Measurements from ENCODE around the gene PLCL2. TPM values are rescaled to one million over a fixed set of nuclear protein-coding genes. Genes with fewer than 3 reads are reported as not detected.

Gene PLCL2
- polyA plus RNA-seq, 3 donors from 2014 or later, result 56.8 to 85.5 (median 78.9) TPM

DNA sequence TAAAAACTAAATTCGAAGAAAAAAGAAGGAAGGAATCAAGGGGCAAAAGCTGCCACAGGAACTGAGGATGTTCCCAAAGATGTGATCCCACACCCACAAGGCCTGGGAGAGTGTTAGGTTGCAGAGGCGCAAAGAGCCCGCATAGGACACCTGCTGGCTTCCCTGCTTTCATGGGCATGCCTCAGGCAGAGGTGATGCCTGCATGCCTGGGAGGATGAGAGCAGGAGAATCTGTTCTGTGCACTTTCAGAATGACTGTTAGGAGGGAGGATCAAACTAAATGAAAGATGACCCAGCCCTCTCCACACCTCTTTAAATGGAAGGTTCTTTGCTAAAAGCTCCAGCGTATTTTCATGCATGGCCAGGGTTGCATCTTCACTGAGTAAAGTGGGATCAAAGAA is 162.4 kb downstream of the PLCL2 start:
- H3K4me1 Mint-ChIP-seq, result peaks cover 29 to 50% of the 10 kb centered on the region in 2 donors
- no peak overlapping the region for H3K4me3 Mint-ChIP-seq
- peaks cover 56 to 62% (median 57%) of the 10 kb centered on the region in 3 donors for H3K36me3 Mint-ChIP-seq
- peak overlapping the region in 3 of 6 donors; percentile 12 to 67 (median 21) for H3K27ac Mint-ChIP-seq
- no peak for DNase-seq
- H3K9me3 Mint-ChIP-seq, result no peaks in the 10 kb centered on the region
- peaks cover 0 to 2% (median 0%) of the 10 kb centered on the region in 3 donors for H3K27me3 Mint-ChIP-seq (ENCODE audit: low read depth in 3 of 3)

DNA sequence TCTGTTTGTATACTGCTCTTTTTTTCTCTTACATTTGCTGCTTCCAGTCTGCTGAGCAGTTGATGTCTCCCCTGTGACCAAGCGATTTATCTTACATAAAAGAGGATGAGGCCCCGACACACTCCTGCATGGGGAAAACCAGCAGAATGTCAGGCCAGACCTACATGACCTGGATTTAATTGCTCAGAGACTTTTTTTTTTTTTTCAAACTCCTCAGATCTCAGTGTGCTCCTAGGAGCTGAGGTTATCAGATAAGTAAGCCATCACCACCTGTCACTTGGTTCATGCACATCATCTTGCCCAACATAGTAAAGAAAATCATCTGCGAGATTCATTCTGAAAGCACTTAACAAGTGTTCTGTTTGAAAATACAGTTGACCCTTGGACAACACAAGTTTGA is 163.1 kb downstream of the PLCL2 start:
- H3K9me3 Mint-ChIP-seq, result peaks cover 0 to under 1% (median 0%) of the 10 kb centered on the region in 6 donors
- peak overlapping the region in 3 of 6 donors; percentile 41 to 68 (median 67) for H3K27ac Mint-ChIP-seq
- peaks cover 0 to 2% (median 0%) of the 10 kb centered on the region in 3 donors for H3K27me3 Mint-ChIP-seq (ENCODE audit: low read depth in 3 of 3)
- H3K4me3 Mint-ChIP-seq, result no peak overlapping the region
- DNase-seq, result no peak
- peaks cover 58 to 59% (median 58%) of the 10 kb centered on the region in 3 donors for H3K36me3 Mint-ChIP-seq
- peaks cover 24 to 45% of the 10 kb centered on the region in 2 donors for H3K4me1 Mint-ChIP-seq

DNA sequence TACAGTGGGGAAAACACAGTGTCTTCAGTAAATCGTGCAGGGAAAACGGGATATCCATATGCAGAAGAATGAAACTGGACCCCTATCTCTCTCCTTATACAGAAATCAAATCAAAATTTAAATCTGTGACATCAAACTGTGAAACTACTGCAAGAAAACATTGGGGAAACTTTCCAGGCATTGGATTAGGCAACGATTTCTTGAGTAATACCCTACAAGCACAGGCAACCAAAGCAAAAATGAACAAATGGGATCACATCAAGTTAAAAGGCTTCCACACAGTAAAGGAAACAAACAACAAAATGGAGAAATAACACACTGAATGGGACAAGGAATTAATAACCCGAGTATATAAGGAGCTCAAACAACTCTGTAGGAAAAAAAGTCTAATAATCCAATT is 165.3 kb downstream of the PLCL2 start:
- H3K4me3 Mint-ChIP-seq, result no peak overlapping the region
- H3K9me3 Mint-ChIP-seq, result peaks cover 0 to 20% (median 8%) of the 10 kb centered on the region in 6 donors
- H3K4me1 Mint-ChIP-seq, result peaks cover 29 to 50% of the 10 kb centered on the region in 2 donors
- H3K36me3 Mint-ChIP-seq, result peaks cover 60 to 69% (median 67%) of the 10 kb centered on the region in 3 donors
- peaks cover 0 to 4% (median 0%) of the 10 kb centered on the region in 3 donors for H3K27me3 Mint-ChIP-seq (ENCODE audit: low read depth in 3 of 3)
- H3K27ac Mint-ChIP-seq, result peak overlapping the region in 1 of 6 donors; percentile 34
- DNase-seq, result no peak

DNA sequence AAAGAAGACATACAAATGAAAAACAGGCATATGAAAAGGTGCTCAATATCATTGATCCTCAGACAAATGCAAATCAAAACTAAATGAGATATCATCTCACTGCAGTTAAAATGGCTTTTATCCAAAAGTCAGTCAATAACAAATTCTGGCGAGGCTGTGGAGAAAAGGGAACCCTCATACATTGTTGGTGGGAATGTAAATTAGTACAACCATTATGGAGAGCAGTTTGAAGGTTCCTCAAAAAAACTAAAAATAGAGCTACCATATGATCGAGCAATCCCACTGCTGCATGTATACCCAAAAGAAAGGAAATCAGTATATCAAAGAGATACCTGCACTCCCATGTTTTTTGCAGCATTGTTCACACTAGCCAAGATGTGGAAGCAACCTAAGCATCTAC is 165.8 kb downstream of the PLCL2 start:
- Mint-ChIP-seq H3K9me3 (peaks cover 0 to 20% (median 8%) of the 10 kb centered on the region in 6 donors), H3K27me3 (ENCODE audit: low read depth in 3 of 3) (peaks cover 0 to 4% (median 0%) of the 10 kb centered on the region in 3 donors), H3K4me1 (peaks cover 34 to 50% of the 10 kb centered on the region in 2 donors), H3K36me3 (peaks cover 55 to 65% (median 63%) of the 10 kb centered on the region in 3 donors), H3K4me3 (no peak overlapping the region), H3K27ac (no peak overlapping the region)
- DNase-seq, result no peak

DNA sequence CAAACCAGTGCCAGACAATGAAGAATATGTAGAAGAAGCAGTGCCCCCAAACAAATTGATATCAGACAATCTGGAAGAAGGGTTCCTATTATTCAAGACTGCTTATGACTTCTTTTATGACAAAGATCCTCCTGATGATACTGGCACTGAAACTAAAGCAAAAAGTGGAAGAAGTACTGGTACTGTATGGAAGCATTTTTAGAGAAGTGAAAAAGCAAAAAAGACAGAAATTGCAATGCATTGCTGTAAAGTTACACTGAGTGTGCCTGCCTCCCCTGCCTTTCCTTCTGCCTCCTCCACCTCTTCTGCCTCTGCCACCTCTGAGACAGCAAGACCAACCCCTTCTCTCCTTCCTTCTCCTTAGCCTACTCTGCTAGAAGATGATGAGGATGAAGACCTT is 167.6 kb downstream of the PLCL2 start:
- no peak overlapping the region for H3K4me3 Mint-ChIP-seq
- H3K9me3 Mint-ChIP-seq, result peaks cover 0 to 20% (median 8%) of the 10 kb centered on the region in 6 donors
- DNase-seq, result no peak
- H3K27me3 Mint-ChIP-seq (ENCODE audit: low read depth in 3 of 3), result peaks cover 0 to 4% (median 0%) of the 10 kb centered on the region in 3 donors
- peaks cover 44 to 54% (median 52%) of the 10 kb centered on the region in 3 donors for H3K36me3 Mint-ChIP-seq
- peak overlapping the region in 5 of 6 donors; percentile 0 to 45 (median 10) for H3K27ac Mint-ChIP-seq
- H3K4me1 Mint-ChIP-seq, result peaks cover 41 to 57% of the 10 kb centered on the region in 2 donors

DNA sequence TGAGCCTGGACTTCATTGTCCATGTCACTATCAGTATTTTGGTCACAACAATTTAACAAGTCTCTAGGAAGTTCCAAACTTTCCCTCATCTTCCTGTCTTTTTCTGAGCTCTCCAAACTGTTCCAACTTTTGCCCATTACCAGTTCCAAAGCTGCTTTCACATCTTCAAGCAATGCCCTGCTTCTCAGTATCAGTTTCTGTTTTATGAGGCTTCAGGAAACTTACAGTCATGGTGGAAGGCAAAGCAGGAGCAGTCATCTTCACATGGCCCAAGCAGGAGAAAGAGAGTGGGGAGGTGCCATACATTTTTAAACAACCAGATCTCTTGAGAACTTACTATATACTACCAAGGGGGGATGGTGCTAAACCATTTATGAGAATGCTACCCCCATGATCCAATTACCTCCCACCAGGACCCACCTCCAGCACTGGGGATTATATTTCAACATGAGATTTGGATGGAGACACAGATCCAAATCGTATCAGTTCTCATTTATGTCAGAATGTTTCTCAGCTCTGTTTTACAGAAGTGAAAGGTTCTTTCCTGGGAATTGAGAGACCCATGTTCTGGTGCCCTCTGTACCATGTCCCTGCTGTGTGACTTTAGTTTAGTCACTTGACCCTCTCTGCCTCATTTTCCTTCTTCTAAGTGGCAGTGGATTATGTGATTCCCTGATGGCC is 169.7 kb downstream of the PLCL2 start:
- Mint-ChIP-seq H3K27ac (peak overlapping the region; percentile 54 to 90 (median 82)), H3K9me3 (peaks cover 0 to 20% (median 8%) of the 10 kb centered on the region in 6 donors), H3K27me3 (ENCODE audit: low read depth in 3 of 3) (peaks cover 0 to 2% (median 1%) of the 10 kb centered on the region in 3 donors), H3K4me1 (peaks cover 46 to 67% of the 10 kb centered on the region in 2 donors), H3K4me3 (peak overlapping the region; percentile 60 to 77 (median 68)), H3K36me3 (peaks cover 41 to 52% (median 48%) of the 10 kb centered on the region in 3 donors)
- no peak for DNase-seq

DNA sequence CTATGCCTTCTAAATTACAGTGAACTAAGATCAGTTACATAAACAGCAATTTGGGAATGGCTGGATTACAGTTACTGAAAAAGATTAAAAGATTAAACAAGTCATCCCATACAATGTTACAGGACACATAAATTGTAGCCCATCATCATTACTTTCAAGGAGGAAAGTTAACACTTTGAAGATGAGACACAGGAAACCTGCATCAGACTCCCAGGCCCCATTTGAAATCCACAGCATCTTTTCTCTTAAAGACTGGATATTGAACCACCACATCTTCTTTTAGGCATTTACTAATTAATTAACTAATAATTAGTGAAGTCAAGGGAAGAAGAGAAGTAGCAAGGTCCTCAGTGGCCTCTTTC is 170.2 kb downstream of the PLCL2 start:
- Mint-ChIP-seq H3K36me3 (peaks cover 41 to 47% (median 47%) of the 10 kb centered on the region in 3 donors), H3K4me1 (peaks cover 48 to 72% of the 10 kb centered on the region in 2 donors), H3K4me3 (peak overlapping the region; percentile 60 to 77 (median 68)), H3K27me3 (ENCODE audit: low read depth in 3 of 3) (peaks cover 0 to 2% (median 1%) of the 10 kb centered on the region in 3 donors), H3K27ac (peak overlapping the region; percentile 54 to 90 (median 82)), H3K9me3 (peaks cover 0 to 20% (median 8%) of the 10 kb centered on the region in 6 donors)
- DNase-seq, result no peak

DNA sequence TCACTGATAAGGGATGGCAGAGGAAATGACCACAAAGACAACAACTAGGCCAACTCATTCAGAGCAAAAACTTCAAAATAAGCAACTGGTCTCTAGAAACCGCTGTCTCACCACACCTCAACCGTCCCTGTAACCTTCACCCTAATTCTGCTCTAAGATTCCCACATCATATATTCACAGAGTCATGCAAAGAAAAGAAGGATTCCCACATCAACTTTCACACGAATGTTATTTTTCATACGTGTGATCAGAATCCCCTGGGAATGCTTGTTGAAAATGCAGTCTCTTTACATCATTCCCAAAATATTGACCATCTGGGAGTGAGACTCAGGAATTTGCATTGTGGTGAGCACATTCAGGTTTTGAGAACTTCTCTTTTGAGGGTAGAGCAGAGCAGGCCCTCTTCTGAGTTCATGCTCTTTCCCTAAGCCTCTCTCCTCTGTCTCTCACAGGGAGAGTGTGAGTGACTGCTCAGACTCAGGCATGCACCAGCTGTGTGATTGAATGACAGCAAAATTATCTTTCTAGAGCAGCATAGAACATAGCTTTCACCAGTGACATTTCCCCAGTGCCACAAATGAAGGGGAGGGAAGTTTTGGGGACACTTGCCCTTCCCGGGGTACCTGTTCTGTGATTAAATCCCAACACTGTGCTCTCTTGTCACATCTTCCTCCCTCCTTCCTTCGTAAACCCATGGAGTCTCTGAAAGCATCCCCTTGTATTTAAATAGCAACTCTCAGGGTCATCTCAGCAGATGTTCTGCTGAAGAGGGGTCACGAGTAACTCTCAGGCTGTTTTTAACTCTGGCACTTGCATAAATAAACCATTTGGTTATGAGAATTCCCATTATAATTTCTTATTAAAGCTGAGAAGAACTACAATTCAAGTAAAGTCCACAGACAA is 170.9 kb downstream of the PLCL2 start:
- H3K27ac Mint-ChIP-seq, result peak overlapping the region; percentile 54 to 90 (median 82)
- peaks cover 0 to 2% (median 1%) of the 10 kb centered on the region in 3 donors for H3K27me3 Mint-ChIP-seq (ENCODE audit: low read depth in 3 of 3)
- peaks cover 0 to 20% (median 8%) of the 10 kb centered on the region in 6 donors for H3K9me3 Mint-ChIP-seq
- peak overlapping the region; percentile 60 to 77 (median 71) for H3K4me3 Mint-ChIP-seq
- H3K4me1 Mint-ChIP-seq, result peaks cover 46 to 74% of the 10 kb centered on the region in 2 donors
- H3K36me3 Mint-ChIP-seq, result peaks cover 39 to 41% (median 40%) of the 10 kb centered on the region in 3 donors
- peak in 2 of 3 donors; percentile 23 to 29 for DNase-seq

DNA sequence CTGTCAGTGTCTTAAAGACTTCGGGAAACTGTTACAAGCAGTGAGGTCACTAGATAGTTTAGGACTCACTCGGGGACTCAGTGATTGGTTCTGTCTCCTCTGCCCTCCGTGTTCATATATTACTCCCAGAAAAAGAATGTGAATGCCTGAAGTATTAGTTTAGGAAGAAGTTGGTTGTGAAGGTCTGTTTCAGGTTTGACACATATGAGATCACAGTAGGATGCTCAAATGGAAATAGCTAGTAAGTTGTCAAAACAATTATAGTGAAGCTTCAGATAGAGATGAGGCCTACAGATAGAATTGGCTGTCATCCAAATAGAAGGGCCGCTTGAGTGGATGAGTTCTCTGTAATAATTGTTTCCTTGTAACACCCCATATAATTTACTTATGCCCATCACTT is 172.6 kb downstream of the PLCL2 start:
- Mint-ChIP-seq H3K4me3 (no peak overlapping the region), H3K27ac (peak overlapping the region in 1 of 6 donors; percentile 15), H3K27me3 (ENCODE audit: low read depth in 3 of 3) (peaks cover 0 to 2% (median 1%) of the 10 kb centered on the region in 3 donors), H3K4me1 (peaks cover 46 to 78% of the 10 kb centered on the region in 2 donors), H3K9me3 (peaks cover 0 to 20% (median 8%) of the 10 kb centered on the region in 6 donors), H3K36me3 (peaks cover 31 to 41% (median 37%) of the 10 kb centered on the region in 3 donors)
- DNase-seq, result no peak

DNA sequence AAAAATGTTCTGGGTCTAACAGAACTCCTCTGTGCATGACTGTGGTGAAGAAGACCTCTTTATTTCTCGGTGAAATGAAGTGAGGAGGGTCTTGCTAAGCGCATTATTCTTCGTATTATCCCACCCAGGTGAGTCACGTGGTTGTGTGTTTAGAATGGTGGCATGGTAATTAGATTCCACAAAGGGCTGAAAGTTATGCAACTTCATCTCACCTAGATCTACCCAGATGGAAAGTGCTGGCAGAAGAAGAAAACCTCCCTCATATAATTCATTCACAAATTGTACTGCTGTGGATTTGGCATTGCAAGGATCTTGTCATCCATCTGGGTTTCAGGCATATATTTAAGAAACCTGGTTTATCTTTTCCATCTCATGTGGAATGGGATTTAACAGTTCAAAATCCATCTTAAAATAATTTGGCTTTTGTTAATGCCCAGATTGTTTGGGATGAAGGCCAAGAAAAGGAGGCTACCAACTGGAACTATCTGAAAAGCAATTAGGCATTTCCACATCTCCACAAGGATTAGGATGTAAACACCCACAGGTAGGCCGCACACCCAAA is 175.3 kb downstream of the PLCL2 start:
- Mint-ChIP-seq H3K9me3 (peaks cover 0 to 2% (median 0%) of the 10 kb centered on the region in 6 donors), H3K36me3 (peaks cover 6 to 32% (median 15%) of the 10 kb centered on the region in 3 donors), H3K27me3 (ENCODE audit: low read depth in 3 of 3) (peaks cover 0 to 3% (median 1%) of the 10 kb centered on the region in 3 donors), H3K4me1 (peaks cover 41 to 77% of the 10 kb centered on the region in 2 donors), H3K27ac (no peak overlapping the region), H3K4me3 (no peak overlapping the region)
- DNase-seq, result no peak

DNA sequence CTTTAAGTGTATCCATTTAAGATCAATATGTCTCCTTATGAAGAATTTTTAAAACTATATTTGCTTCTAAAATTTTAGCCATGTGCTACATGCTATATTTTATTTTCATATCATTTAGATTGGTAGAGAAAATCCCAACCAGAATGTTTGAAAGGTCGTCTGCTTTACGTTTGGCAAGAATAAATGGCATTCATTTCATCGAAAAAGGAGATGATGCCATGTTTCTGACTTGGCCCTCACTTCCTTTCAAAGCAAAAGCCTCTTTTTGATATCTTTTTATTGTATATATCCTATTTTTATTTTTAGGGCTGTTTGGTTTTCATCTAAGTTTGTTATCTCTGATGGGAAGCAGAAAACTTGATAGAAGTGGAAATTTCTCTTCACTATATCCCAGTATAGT is 176.2 kb downstream of the PLCL2 start:
- Mint-ChIP-seq H3K4me3 (no peak overlapping the region), H3K27me3 (ENCODE audit: low read depth in 3 of 3) (peaks cover 0 to 3% (median 1%) of the 10 kb centered on the region in 3 donors), H3K9me3 (peaks cover 0 to 2% (median 0%) of the 10 kb centered on the region in 6 donors), H3K4me1 (peaks cover 38 to 77% of the 10 kb centered on the region in 2 donors), H3K27ac (no peak overlapping the region), H3K36me3 (peaks cover 6 to 32% (median 15%) of the 10 kb centered on the region in 3 donors)
- no peak for DNase-seq

DNA sequence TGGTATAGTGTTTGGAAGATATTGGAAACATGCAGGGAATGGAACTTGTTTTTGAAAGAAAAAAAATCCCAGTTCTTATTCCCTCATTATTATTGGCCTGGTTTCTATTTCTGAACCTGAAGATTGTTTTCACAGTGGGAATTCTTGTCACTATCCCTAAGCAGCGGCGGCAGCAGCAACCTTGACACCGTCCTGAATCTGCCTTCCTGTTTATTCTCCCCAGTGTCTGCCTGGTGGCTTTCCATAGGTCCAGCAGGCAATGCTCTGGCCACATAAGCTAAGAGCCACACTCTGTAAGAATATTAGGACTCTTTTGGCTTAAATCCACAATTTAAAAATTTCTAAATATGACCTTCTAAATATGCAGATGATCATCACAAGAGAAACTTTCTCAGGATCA is 178.0 kb downstream of the PLCL2 start:
- H3K27me3 Mint-ChIP-seq (ENCODE audit: low read depth in 3 of 3), result peaks cover 0 to 6% (median 3%) of the 10 kb centered on the region in 3 donors
- H3K4me1 Mint-ChIP-seq, result peaks cover 30 to 69% of the 10 kb centered on the region in 2 donors
- H3K4me3 Mint-ChIP-seq, result no peak overlapping the region
- no peak overlapping the region for H3K27ac Mint-ChIP-seq
- peaks cover 0 to 2% (median 0%) of the 10 kb centered on the region in 6 donors for H3K9me3 Mint-ChIP-seq
- peaks cover 8 to 28% (median 14%) of the 10 kb centered on the region in 3 donors for H3K36me3 Mint-ChIP-seq
- no peak for DNase-seq

DNA sequence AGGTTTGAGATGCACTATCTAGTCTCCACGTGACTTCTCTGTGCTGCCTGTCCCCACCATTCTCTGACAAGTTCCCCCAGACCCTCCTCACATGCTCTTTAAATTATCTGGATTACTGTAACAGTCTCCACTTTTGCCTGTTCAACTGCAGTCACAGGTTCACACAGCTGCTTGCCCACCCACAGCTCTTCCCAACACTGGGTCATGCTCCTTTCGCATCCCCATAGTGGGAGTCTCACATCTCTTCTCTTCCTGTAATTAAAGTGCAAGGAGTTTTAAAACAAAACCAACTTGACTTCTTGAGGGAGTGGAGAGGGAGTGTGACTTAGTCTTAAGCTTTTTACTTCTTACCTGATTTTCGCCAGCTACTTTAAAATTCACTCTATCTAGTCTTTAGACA is 178.8 kb downstream of the PLCL2 start:
- DNase-seq, result no peak
- peak overlapping the region in 1 of 5 donors; percentile 3 for H3K4me3 Mint-ChIP-seq
- H3K4me1 Mint-ChIP-seq, result peaks cover 26 to 65% of the 10 kb centered on the region in 2 donors
- H3K27ac Mint-ChIP-seq, result peak overlapping the region; percentile 40 to 84 (median 54)
- peaks cover 0 to 5% (median 3%) of the 10 kb centered on the region in 3 donors for H3K27me3 Mint-ChIP-seq (ENCODE audit: low read depth in 3 of 3)
- H3K36me3 Mint-ChIP-seq, result peaks cover 8 to 30% (median 11%) of the 10 kb centered on the region in 3 donors
- H3K9me3 Mint-ChIP-seq, result peaks cover 0 to 2% (median 0%) of the 10 kb centered on the region in 6 donors

Measured in immature natural killer cell (primary cell).